ENCODE data around the gene CLIC5.

Gene CLIC5

GRCh38 chr6:45924763-45925342 lies 90.8 kb downstream of the CLIC5 start:
- no peak overlapping the region for H3K4me3 ChIP-seq (ENCODE audit: low read length)
- no peak overlapping the region for H3K9ac ChIP-seq (ENCODE audit: low read length)
- no peaks in the 10 kb centered on the region for H3K4me1 ChIP-seq (ENCODE audit: control insufficient read depth, insufficient read depth, low read length)
- H3K27me3 ChIP-seq (ENCODE audit: control insufficient read depth, insufficient read depth, low read length), result no peaks in the 10 kb centered on the region
- H3K36me3 ChIP-seq (ENCODE audit: control insufficient read depth, insufficient read depth, low read length), result no peaks in the 10 kb centered on the region
- no peak overlapping the region for H3K27ac ChIP-seq (ENCODE audit: low read depth, low read length)

- no peak overlapping the region for H3K9ac ChIP-seq (ENCODE audit: low read length)
- H3K4me3 ChIP-seq (ENCODE audit: low read length), result no peak overlapping the region
- no peaks in the 10 kb centered on the region for H3K4me1 ChIP-seq (ENCODE audit: control insufficient read depth, insufficient read depth, low read length)
- no peaks in the 10 kb centered on the region for H3K27me3 ChIP-seq (ENCODE audit: control insufficient read depth, insufficient read depth, low read length)
- no peak overlapping the region for H3K27ac ChIP-seq (ENCODE audit: low read depth, low read length)
- H3K36me3 ChIP-seq (ENCODE audit: control insufficient read depth, insufficient read depth, low read length), result no peaks in the 10 kb centered on the region
These were observed 91.7 kb downstream of the CLIC5 start for GRCh38 chr6:45923831-45924391.

DNA sequence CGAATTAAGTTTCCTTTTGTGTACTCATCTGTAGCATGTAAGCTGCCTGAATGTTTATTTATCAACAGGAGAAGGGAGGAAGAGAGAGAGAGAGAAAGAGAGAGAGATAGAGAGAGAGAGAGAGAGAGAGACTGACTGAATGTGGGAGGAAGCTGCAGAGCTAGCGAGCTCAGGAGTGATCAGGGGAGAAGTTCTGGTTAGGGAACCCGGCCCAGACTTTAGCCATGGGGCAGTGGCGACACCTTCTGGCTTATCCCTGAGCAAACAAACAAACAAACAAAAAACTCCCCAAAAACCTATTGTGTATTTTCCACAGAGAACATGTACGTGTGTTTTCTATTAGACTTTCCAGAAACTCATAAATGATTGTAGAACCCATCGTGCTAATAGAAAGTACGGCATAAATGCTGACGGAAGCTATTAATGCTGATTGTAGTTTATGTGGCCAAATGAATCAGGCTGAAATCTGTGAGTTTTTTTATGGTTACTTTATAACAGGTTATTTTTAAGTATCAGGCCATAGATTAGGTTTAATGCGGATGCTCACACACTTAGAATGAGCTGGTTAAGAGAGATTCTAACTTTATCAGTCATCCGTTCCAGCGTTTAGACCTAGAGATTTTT lies 92.8 kb downstream of the CLIC5 start:
- no peaks in the 10 kb centered on the region for H3K27me3 ChIP-seq (ENCODE audit: control insufficient read depth, insufficient read depth, low read length)
- no peak overlapping the region for H3K27ac ChIP-seq (ENCODE audit: low read depth, low read length)
- H3K4me3 ChIP-seq (ENCODE audit: low read length), result no peak overlapping the region
- H3K9ac ChIP-seq (ENCODE audit: low read length), result no peak overlapping the region
- no peaks in the 10 kb centered on the region for H3K36me3 ChIP-seq (ENCODE audit: control insufficient read depth, insufficient read depth, low read length)
- H3K4me1 ChIP-seq (ENCODE audit: control insufficient read depth, insufficient read depth, low read length), result no peaks in the 10 kb centered on the region

GRCh38 chr6:45921691-45922281 lies 93.9 kb downstream of the CLIC5 start:
- Histone ChIP-seq H3K36me3 (ENCODE audit: control insufficient read depth, insufficient read depth, low read length) (no peaks in the 10 kb centered on the region), H3K27me3 (ENCODE audit: control insufficient read depth, insufficient read depth, low read length) (no peaks in the 10 kb centered on the region), H3K27ac (ENCODE audit: low read depth, low read length) (no peak overlapping the region), H3K9ac (ENCODE audit: low read length) (no peak overlapping the region), H3K4me3 (ENCODE audit: low read length) (no peak overlapping the region), H3K4me1 (ENCODE audit: control insufficient read depth, insufficient read depth, low read length) (no peaks in the 10 kb centered on the region)

GRCh38 chr6:45920819-45921511 lies 94.7 kb downstream of the CLIC5 start:
- Histone ChIP-seq H3K4me3 (ENCODE audit: low read length) (no peak overlapping the region), H3K4me1 (ENCODE audit: control insufficient read depth, insufficient read depth, low read length) (no peaks in the 10 kb centered on the region), H3K36me3 (ENCODE audit: control insufficient read depth, insufficient read depth, low read length) (no peaks in the 10 kb centered on the region), H3K27me3 (ENCODE audit: control insufficient read depth, insufficient read depth, low read length) (no peaks in the 10 kb centered on the region), H3K27ac (ENCODE audit: low read depth, low read length) (no peak overlapping the region), H3K9ac (ENCODE audit: low read length) (no peak overlapping the region)

GRCh38 chr6:45917439-45917838 lies 98.2 kb downstream of the CLIC5 start:
- Histone ChIP-seq H3K27ac (ENCODE audit: low read depth, low read length) (no peak overlapping the region), H3K4me1 (ENCODE audit: control insufficient read depth, insufficient read depth, low read length) (no peaks in the 10 kb centered on the region), H3K4me3 (ENCODE audit: low read length) (no peak overlapping the region), H3K27me3 (ENCODE audit: control insufficient read depth, insufficient read depth, low read length) (no peaks in the 10 kb centered on the region), H3K9ac (ENCODE audit: low read length) (no peak overlapping the region), H3K36me3 (ENCODE audit: control insufficient read depth, insufficient read depth, low read length) (no peaks in the 10 kb centered on the region)

DNA sequence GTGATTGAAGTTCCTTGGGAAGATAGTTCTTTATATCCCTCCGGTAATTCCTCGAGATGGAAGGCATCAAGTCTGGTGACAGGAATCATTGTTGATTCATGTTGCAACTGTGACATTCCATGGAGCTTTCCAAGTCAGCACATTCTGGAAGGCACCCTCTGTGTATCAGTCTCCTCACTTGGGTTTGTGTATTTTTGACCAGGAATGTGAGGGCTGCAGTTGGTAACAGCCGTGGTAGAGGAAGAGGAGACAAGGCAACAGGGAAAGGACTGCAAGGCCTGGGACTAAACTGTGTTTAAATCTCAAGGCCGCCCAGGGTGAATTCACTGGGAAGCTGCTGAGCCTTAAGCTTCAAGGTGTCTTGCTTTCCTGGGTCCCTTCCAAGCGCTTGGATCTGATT lies 99.0 kb downstream of the CLIC5 start:
- no peaks in the 10 kb centered on the region for H3K27me3 ChIP-seq (ENCODE audit: control insufficient read depth, insufficient read depth, low read length)
- no peak overlapping the region for H3K4me3 ChIP-seq (ENCODE audit: low read length)
- H3K27ac ChIP-seq (ENCODE audit: low read depth, low read length), result no peak overlapping the region
- H3K36me3 ChIP-seq (ENCODE audit: control insufficient read depth, insufficient read depth, low read length), result no peaks in the 10 kb centered on the region
- H3K4me1 ChIP-seq (ENCODE audit: control insufficient read depth, insufficient read depth, low read length), result no peaks in the 10 kb centered on the region
- no peak overlapping the region for H3K9ac ChIP-seq (ENCODE audit: low read length)

- no peak overlapping the region for H3K27ac ChIP-seq (ENCODE audit: low read depth, low read length)
- H3K9ac ChIP-seq (ENCODE audit: low read length), result no peak overlapping the region
- H3K4me1 ChIP-seq (ENCODE audit: control insufficient read depth, insufficient read depth, low read length), result no peaks in the 10 kb centered on the region
- H3K4me3 ChIP-seq (ENCODE audit: low read length), result no peak overlapping the region
- no peaks in the 10 kb centered on the region for H3K36me3 ChIP-seq (ENCODE audit: control insufficient read depth, insufficient read depth, low read length)
- H3K27me3 ChIP-seq (ENCODE audit: control insufficient read depth, insufficient read depth, low read length), result no peaks in the 10 kb centered on the region
These were observed 99.7 kb downstream of the CLIC5 start for GRCh38 chr6:45915780-45916468.

DNA sequence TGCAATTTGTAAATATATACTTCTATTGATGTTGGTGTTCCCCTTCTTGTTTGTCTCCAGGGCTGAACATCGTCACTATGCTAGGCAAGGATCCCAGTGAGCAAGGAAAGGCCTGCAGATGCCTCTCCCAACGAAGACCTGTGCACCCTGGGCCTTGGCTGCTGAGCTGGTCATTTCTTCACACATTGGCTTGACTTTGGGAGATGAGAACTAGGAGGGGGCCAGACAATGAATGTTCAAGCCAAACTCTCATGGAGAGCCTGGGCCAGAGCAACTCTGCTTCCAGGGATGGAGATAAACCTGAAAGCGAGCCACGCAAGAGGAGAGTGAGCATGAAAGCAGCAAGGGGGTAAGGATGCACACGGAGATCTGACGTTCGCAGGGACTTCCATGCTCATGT lies 104.0 kb downstream of the CLIC5 start:
- H3K27me3 ChIP-seq (ENCODE audit: control insufficient read depth, insufficient read depth, low read length), result no peaks in the 10 kb centered on the region
- no peaks in the 10 kb centered on the region for H3K36me3 ChIP-seq (ENCODE audit: control insufficient read depth, insufficient read depth, low read length)
- H3K4me3 ChIP-seq (ENCODE audit: low read length), result no peak overlapping the region
- H3K27ac ChIP-seq (ENCODE audit: low read depth, low read length), result no peak overlapping the region
- no peaks in the 10 kb centered on the region for H3K4me1 ChIP-seq (ENCODE audit: control insufficient read depth, insufficient read depth, low read length)
- H3K9ac ChIP-seq (ENCODE audit: low read length), result no peak overlapping the region

- Histone ChIP-seq H3K36me3 (ENCODE audit: control insufficient read depth, insufficient read depth, low read length) (no peaks in the 10 kb centered on the region), H3K9ac (ENCODE audit: low read length) (no peak overlapping the region), H3K4me3 (ENCODE audit: low read length) (no peak overlapping the region), H3K4me1 (ENCODE audit: control insufficient read depth, insufficient read depth, low read length) (no peaks in the 10 kb centered on the region), H3K27me3 (ENCODE audit: control insufficient read depth, insufficient read depth, low read length) (no peaks in the 10 kb centered on the region), H3K27ac (ENCODE audit: low read depth, low read length) (no peak overlapping the region)
These were observed 111.7 kb downstream of the CLIC5 start for GRCh38 chr6:45903959-45904358.

GRCh38 chr6:45902984-45903383 lies 112.7 kb downstream of the CLIC5 start:
- no peak overlapping the region for H3K4me3 ChIP-seq (ENCODE audit: low read length)
- H3K36me3 ChIP-seq (ENCODE audit: control insufficient read depth, insufficient read depth, low read length), result no peaks in the 10 kb centered on the region
- no peaks in the 10 kb centered on the region for H3K4me1 ChIP-seq (ENCODE audit: control insufficient read depth, insufficient read depth, low read length)
- H3K27ac ChIP-seq (ENCODE audit: low read depth, low read length), result no peak overlapping the region
- H3K9ac ChIP-seq (ENCODE audit: low read length), result no peak overlapping the region
- H3K27me3 ChIP-seq (ENCODE audit: control insufficient read depth, insufficient read depth, low read length), result no peaks in the 10 kb centered on the region

Measured in rectal smooth muscle tissue (tissue), 1 donor.